Panc1 (cell line): ENCODE measurements around the gene UGT1A8. TPM values are rescaled to one million over a fixed set of nuclear protein-coding genes. Genes with fewer than 3 reads are reported as not detected.
A peak's percentile ranks its signal among the peaks of the same experiment; 100 is the strongest.

Source experiments
- ATAC-seq: fragments of 200-7000 bp; cut with Tn5 transposase; 2 replicates; pipeline ENCODE4 v1.9.1; 2020; ENCODE audit warnings: mild to moderate bottlenecking, moderate library complexity
- BruUV-seq: library from RNA; stranded (reverse); fragments of 400-500 nt; replicated peaks from 2 replicates; lab custom pipeline; 2021; lab: Mats Ljungman, UMichigan
- CTCF ChIA-PET: fragments of 300-600 bp; sonication (Branson Sonifier 250); formaldehyde crosslinking; loops from one replicate; lab custom pipeline; 2022; ENCODE audit warnings: antibody characterized with exemption; lab: Charles Lee
- POLR2A ChIA-PET: fragments of 300-600 bp; sonication (Branson Sonifier 250); formaldehyde crosslinking; loops from one replicate; lab custom pipeline; 2022; ENCODE audit warnings: antibody characterized with exemption; lab: Charles Lee
- DNase-seq: peaks from one replicate; pipeline ENCODE4 v3.0.0-alpha.2; 2010; ENCODE audit warnings: low read depth, low spot score
- H3K27ac ChIP-seq: 2 replicates; pipeline ENCODE4 v1.5.1; 2011; ENCODE audit warnings: mild to moderate bottlenecking, low read length, inconsistent platforms
- H3K27me3 ChIP-seq: fragments of 200-500 bp; sonication (Bioruptor generic); 2 replicates; pipeline ENCODE4 v1.6.0; 2014; ENCODE audit warnings: low read length, inconsistent platforms; ENCODE audit not compliant: control insufficient read depth, insufficient read depth
- H3K36me3 ChIP-seq: fragments of 200-500 bp; sonication (Bioruptor generic); 2 replicates; pipeline ENCODE4 v1.5.1; 2014; ENCODE audit warnings: inconsistent platforms, mild to moderate bottlenecking, low read length, moderate library complexity; ENCODE audit not compliant: control insufficient read depth, insufficient read depth
- H3K4me1 ChIP-seq: 2 replicates; pipeline ENCODE4 v1.5.1; 2011; ENCODE audit warnings: inconsistent platforms, mild to moderate bottlenecking, low read length, moderate library complexity; ENCODE audit not compliant: control insufficient read depth, insufficient read depth
- H3K4me3 ChIP-seq, 2 experiments: 2 replicates each; pipeline ENCODE4 v1.5.1; 2011 to 2012; ENCODE audit warnings: low read depth in 2 of 2, low read length in 2 of 2, mild to moderate bottlenecking in 2 of 2, inconsistent platforms in 1 of 2, moderate library complexity in 1 of 2
- H3K9me3 ChIP-seq: fragments of 200-500 bp; sonication (Bioruptor generic); 2 replicates; pipeline ENCODE4 v1.5.1; 2014; ENCODE audit warnings: low read depth, mild to moderate bottlenecking, inconsistent platforms, low read length, moderate library complexity; ENCODE audit not compliant: control insufficient read depth, insufficient read depth
- POLR2AphosphoS5 ChIP-seq: IDR thresholded peaks from 2 replicates; pipeline ENCODE4 v1.6.1; 2012; ENCODE audit warnings: mild to moderate bottlenecking, low read depth, low read length, moderate library complexity
- SIN3A ChIP-seq: IDR thresholded peaks from 2 replicates; pipeline ENCODE4 v1.6.1; 2012; ENCODE audit warnings: low read depth, mild to moderate bottlenecking, low read length, moderate library complexity, borderline replicate concordance; ENCODE audit not compliant: insufficient read depth
- TCF7L2 ChIP-seq: IDR thresholded peaks from 2 replicates; pipeline ENCODE4 v1.6.1; 2011; ENCODE audit warnings: mild to moderate bottlenecking, low read depth, low read length, inconsistent platforms
- in situ Hi-C: cut with HindIII; loops from 2 replicates; pipeline ENCODE4 v1.10.0; 2016; ENCODE audit warnings: low sequenced_read_pairs, low pct_unique_long_range_greater_than_20kb
- intact Hi-C: fragments of 100-400 bp; cut with micrococcal nuclease; formaldehyde crosslinking; loops from one replicate; pipeline ENCODE4 v1.10.0; 2022; ENCODE audit not compliant: unreplicated experiment
- total RNA-seq: library from RNA; stranded (reverse); gene quantifications from one replicate; pipeline ENCODE4 v1.2.1, GENCODE V29; 2021; ENCODE audit not compliant: unreplicated experiment
- TF ChIP-seq, protein P1 (sequence below): fragments of 450-650 bp; IDR thresholded peaks from 2 replicates; pipeline ENCODE4 v1.5.1; 2017; ENCODE audit warnings: mild to moderate bottlenecking
- TF ChIP-seq, protein P2 (sequence below), 2 experiments: IDR thresholded peaks; 2 replicates each; pipeline ENCODE4 v1.6.1; 2011 to 2012; ENCODE audit warnings: low read depth in 2 of 2, control low read depth in 1 of 2, low read length in 1 of 2, mild to moderate bottlenecking in 1 of 2, moderate library complexity in 1 of 2; ENCODE audit not compliant: insufficient read depth in 1 of 2

The UGT1A8 gene
- total RNA-seq, 1 experiment from 2014 or later = 0.15 TPM

DNA sequence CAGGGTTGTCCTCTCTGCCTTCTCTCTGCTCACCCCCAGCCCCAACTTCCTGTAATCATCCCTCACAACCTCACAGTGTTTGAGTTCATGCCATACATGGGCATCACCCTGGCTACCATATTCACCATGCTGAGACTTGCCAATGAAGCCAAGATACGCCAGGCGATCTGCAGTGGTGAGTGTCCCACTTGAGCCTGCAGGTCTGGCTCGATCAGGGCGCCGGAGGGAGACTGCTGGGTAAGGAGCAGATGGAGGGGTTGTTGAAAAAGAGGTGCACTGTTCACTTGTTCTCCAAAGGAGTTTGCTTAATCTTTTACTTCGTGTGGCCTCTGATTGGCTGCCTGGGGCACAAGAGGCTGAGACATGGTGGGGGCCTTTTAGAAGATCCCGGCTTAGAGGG lies 175.3 kb downstream of the UGT1A8 start:
- H3K36me3 ChIP-seq = no peaks in the 10 kb centered on the region
- no TSS peak for BruUV-seq
- in situ Hi-C loops (no loop called here), intact Hi-C loops (no loop called here)
- no peaks in the 10 kb centered on the region for H3K4me1 ChIP-seq
- no peak for ATAC-seq
- ChIA-PET CTCF (no interaction called here), POLR2A (no interaction called here)
- H3K4me3 ChIP-seq = no peak overlapping the region
- H3K9me3 ChIP-seq = no peaks in the 10 kb centered on the region
- TF ChIP-seq, protein P1, sequence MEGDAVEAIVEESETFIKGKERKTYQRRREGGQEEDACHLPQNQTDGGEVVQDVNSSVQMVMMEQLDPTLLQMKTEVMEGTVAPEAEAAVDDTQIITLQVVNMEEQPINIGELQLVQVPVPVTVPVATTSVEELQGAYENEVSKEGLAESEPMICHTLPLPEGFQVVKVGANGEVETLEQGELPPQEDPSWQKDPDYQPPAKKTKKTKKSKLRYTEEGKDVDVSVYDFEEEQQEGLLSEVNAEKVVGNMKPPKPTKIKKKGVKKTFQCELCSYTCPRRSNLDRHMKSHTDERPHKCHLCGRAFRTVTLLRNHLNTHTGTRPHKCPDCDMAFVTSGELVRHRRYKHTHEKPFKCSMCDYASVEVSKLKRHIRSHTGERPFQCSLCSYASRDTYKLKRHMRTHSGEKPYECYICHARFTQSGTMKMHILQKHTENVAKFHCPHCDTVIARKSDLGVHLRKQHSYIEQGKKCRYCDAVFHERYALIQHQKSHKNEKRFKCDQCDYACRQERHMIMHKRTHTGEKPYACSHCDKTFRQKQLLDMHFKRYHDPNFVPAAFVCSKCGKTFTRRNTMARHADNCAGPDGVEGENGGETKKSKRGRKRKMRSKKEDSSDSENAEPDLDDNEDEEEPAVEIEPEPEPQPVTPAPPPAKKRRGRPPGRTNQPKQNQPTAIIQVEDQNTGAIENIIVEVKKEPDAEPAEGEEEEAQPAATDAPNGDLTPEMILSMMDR = no peak
- TF ChIP-seq TCF7L2 (no peak), SIN3A (no peak), POLR2AphosphoS5 (no peak)
- TF ChIP-seq, protein P2, sequence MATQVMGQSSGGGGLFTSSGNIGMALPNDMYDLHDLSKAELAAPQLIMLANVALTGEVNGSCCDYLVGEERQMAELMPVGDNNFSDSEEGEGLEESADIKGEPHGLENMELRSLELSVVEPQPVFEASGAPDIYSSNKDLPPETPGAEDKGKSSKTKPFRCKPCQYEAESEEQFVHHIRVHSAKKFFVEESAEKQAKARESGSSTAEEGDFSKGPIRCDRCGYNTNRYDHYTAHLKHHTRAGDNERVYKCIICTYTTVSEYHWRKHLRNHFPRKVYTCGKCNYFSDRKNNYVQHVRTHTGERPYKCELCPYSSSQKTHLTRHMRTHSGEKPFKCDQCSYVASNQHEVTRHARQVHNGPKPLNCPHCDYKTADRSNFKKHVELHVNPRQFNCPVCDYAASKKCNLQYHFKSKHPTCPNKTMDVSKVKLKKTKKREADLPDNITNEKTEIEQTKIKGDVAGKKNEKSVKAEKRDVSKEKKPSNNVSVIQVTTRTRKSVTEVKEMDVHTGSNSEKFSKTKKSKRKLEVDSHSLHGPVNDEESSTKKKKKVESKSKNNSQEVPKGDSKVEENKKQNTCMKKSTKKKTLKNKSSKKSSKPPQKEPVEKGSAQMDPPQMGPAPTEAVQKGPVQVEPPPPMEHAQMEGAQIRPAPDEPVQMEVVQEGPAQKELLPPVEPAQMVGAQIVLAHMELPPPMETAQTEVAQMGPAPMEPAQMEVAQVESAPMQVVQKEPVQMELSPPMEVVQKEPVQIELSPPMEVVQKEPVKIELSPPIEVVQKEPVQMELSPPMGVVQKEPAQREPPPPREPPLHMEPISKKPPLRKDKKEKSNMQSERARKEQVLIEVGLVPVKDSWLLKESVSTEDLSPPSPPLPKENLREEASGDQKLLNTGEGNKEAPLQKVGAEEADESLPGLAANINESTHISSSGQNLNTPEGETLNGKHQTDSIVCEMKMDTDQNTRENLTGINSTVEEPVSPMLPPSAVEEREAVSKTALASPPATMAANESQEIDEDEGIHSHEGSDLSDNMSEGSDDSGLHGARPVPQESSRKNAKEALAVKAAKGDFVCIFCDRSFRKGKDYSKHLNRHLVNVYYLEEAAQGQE (IDR thresholded peaks at IDR 0.05; ENCODE audit: insufficient read depth in 1 of 2, low read depth in 2 of 2, low read length in 1 of 2) = no peak
- DNase-seq = no peak
- H3K27me3 ChIP-seq = no peaks in the 10 kb centered on the region
- H3K27ac ChIP-seq = no peak overlapping the region

DNA sequence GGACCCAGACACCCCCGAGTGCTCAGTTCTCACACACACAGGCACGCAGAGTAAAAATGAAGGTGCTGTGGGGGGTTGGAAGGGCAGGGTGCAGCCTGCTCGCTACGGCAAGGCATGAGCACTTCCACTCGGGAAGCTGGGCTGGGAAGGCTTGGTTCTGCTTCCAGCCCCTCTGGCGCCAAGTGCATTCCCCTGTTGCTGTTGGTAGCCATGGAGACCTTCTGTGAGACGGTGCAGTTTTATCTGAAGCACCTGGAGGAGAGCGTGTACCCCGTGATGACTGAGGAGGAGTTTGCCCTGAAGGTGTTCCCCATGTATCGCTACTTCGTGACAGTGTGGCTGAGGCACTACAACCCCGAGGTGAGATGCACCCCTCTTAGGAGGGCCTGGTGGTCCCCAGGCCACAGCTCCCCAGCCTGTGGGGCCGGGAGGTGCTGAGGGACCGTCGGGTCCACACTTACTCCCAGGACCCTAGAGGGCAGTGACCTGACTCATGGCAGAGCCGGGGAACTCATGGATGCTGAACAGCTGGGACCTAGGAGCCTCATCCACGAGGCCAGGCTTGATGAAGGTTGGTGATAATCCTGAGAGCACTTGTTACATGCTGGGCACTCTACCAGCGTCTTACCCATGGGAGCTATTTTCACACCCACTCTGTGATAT lies 176.2 kb downstream of the UGT1A8 start:
- CTCF ChIA-PET = no interaction called here
- BruUV-seq = no TSS peak
- Histone ChIP-seq H3K4me1 (no peaks in the 10 kb centered on the region), H3K27me3 (no peaks in the 10 kb centered on the region), H3K4me3 (no peak overlapping the region), H3K36me3 (no peaks in the 10 kb centered on the region), H3K9me3 (no peaks in the 10 kb centered on the region), H3K27ac (no peak overlapping the region)
- intact Hi-C loops (no loop called here), in situ Hi-C loops (no loop called here)
- ATAC-seq = 0 out of 2 replicates have a peak, but pooled peaks have one; percentile 26
- TF ChIP-seq SIN3A (no peak), POLR2AphosphoS5 (no peak), TCF7L2 (no peak)
- TF ChIP-seq, protein P1 = no peak
- TF ChIP-seq, protein P2 (IDR thresholded peaks at IDR 0.05; ENCODE audit: insufficient read depth in 1 of 2, low read depth in 2 of 2, low read length in 1 of 2) = no peak
- POLR2A ChIA-PET = no interaction called here
- no peak for DNase-seq
